Sigmoid colon (tissue), 4 donors: ENCODE data around the gene HSPB9.

ENCODE experiments used
- CTCF ChIP-seq, 4 experiments: fragments of 450-650 bp in 3 of 4; fragments of 200-600 bp in 1 of 4; IDR thresholded peaks; one replicate each; pipeline ENCODE4 v1.5.1; 2016 to 2019; ENCODE audit warnings: antibody characterized with exemption in 4 of 4, mild to moderate bottlenecking in 3 of 4, moderate library complexity in 2 of 4
- EP300 ChIP-seq, 4 donors: sonication (generic); formaldehyde crosslinking; IDR thresholded peaks; one replicate each; pipeline ENCODE4 v1.6.1; 2017; ENCODE audit warnings: antibody characterized with exemption in 4 of 4
- POLR2A ChIP-seq, 2 donors: fragments of 450-650 bp; IDR thresholded peaks; one replicate each; pipeline ENCODE4 v1.6.1; 2016; ENCODE audit warnings: antibody characterized with exemption in 2 of 2, mild to moderate bottlenecking in 2 of 2, moderate library complexity in 2 of 2
- POLR2AphosphoS5 ChIP-seq, 4 donors: sonication (generic); formaldehyde crosslinking; IDR thresholded peaks; one replicate each; pipeline ENCODE4 v1.6.1; 2017; ENCODE audit warnings: antibody characterized with exemption in 4 of 4

GRCh38 chr17:42169351-42169750 lies 46.7 kb downstream of the HSPB9 start:
- TF ChIP-seq CTCF (IDR thresholded peaks at IDR 0.05) (no peak), POLR2A (IDR thresholded peaks at IDR 0.05) (no peak), EP300 (IDR thresholded peaks at IDR 0.05) (no peak), POLR2AphosphoS5 (IDR thresholded peaks at IDR 0.05) (no peak)
